BJ (cell line): ENCODE results near the gene KCNJ1. TPM values are rescaled to one million over a fixed set of nuclear protein-coding genes. Genes with fewer than 3 reads are reported as not detected.
A peak's percentile ranks its signal among the peaks of the same experiment; 100 is the strongest.

Experiments
- CTCF ChIA-PET: fragments of 350-600 bp; formaldehyde crosslinking; extraction: SDS; loops from one replicate; lab custom pipeline; 2021; ENCODE audit warnings: antibody characterized with exemption, inconsistent platforms; lab: Yijun Ruan, JAX
- POLR2A ChIA-PET: fragments of 300-600 bp; sonication (Branson Sonifier 250); formaldehyde crosslinking; extraction: SDS; loops from one replicate; lab custom pipeline; 2021; ENCODE audit warnings: antibody characterized with exemption; lab: Charles Lee
- DNase-seq: peaks from one replicate; pipeline ENCODE4 v3.0.0-alpha.2; 2011; ENCODE audit warnings: low read depth
- H3K27me3 ChIP-seq: 2 replicates; pipeline ENCODE4 v1.6.0; 2011; ENCODE audit warnings: low read length; ENCODE audit not compliant: control insufficient read depth, insufficient read depth
- H3K36me3 ChIP-seq: 2 replicates; pipeline ENCODE4 v1.5.1; 2011; ENCODE audit warnings: low read length; ENCODE audit not compliant: control insufficient read depth, insufficient read depth
- H3K4me3 ChIP-seq: 2 replicates; pipeline ENCODE4 v1.5.1; 2011; ENCODE audit warnings: low read depth, mild to moderate bottlenecking, control low read depth, low read length
- polyA plus RNA-seq: library from polyadenylated mRNA; depleted of rRNA; stranded (reverse); fragments of >200 nt; gene quantifications from 2 replicates; pipeline ENCODE4 v1.2.3, GENCODE V29; 2011
- TF ChIP-seq, protein P1 (sequence below): IDR thresholded peaks from 2 replicates; pipeline ENCODE4 v1.5.1; 2011; ENCODE audit warnings: low read depth, mild to moderate bottlenecking, control low read depth, inconsistent platforms, low read length, moderate library complexity; ENCODE audit not compliant: insufficient read depth

The KCNJ1 gene
- polyA plus RNA-seq, 1 experiment = not detected

DNA sequence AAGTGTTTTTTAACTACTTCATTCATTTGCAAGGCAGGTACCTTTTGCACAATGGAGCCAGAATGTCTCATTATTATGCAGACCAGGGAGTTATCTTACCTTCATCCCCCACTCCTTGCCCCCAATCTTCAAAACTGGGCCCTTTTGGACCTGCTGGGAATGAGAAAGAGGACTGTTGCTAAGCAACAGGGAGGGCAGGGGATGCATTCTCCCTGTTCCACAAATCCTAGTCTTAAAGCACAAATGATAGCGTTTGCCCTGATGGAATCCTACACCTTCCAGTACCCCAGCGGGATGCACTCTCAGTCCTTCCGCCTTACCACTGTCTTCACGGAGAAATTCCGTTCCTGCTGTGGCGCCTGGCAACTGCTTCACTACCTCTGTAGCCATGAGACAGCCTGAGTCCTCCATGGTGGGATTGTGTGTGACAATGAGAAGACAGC, 4.1 kb upstream of the KCNJ1 start:
- TF ChIP-seq, protein P1, sequence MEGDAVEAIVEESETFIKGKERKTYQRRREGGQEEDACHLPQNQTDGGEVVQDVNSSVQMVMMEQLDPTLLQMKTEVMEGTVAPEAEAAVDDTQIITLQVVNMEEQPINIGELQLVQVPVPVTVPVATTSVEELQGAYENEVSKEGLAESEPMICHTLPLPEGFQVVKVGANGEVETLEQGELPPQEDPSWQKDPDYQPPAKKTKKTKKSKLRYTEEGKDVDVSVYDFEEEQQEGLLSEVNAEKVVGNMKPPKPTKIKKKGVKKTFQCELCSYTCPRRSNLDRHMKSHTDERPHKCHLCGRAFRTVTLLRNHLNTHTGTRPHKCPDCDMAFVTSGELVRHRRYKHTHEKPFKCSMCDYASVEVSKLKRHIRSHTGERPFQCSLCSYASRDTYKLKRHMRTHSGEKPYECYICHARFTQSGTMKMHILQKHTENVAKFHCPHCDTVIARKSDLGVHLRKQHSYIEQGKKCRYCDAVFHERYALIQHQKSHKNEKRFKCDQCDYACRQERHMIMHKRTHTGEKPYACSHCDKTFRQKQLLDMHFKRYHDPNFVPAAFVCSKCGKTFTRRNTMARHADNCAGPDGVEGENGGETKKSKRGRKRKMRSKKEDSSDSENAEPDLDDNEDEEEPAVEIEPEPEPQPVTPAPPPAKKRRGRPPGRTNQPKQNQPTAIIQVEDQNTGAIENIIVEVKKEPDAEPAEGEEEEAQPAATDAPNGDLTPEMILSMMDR = no peak
- DNase-seq = no peak
- H3K27me3 ChIP-seq = peaks cover 6% of the 10 kb centered on the region
- ChIA-PET POLR2A (no interaction called here), CTCF (interaction anchor here (6.8 kb wide), 1 partner anchor 14 kb away, joined by 46 read pairs; no protein-coding TSS in a partner anchor)
- H3K4me3 ChIP-seq = no peak overlapping the region
- no peaks in the 10 kb centered on the region for H3K36me3 ChIP-seq

DNA sequence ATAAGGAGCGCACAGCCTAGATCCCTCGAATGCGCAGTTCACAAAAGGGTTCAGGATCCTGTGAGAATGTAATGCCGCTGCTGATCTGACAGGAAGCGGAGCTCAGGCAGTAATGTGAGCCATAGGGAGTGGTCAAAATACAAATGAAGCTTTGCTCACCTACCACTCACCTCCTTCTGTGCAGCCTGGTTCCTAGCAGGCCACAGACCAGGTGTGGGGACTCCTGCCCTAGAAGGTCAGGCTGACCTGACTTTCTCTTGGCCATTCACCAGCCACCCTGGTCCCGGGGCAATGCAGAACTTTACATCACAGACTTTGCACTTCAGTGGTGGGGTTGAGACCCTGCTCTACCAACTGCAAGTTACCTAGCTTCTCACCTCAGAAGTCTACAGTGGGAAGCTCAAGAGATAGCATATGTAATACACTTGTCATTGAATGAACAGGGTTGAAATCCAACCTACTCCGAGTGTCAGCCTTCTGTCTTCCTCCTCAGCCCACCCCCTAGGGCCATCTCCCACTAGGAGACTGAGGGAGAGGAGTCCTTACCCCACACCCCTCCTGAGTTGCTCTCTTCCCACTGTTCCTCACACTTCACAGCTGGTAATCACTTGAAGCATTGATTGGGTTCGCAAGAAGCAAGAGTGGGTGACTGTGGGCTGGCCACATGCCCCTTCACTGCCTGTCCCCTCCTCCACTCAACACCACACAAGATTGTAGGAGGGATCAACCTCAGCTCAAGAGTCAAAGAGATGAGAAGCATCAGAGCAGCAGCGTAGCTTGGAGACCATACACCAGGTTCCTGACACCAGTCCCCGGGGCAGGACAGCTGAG, 2.0 kb upstream of the KCNJ1 start:
- TF ChIP-seq, protein P1 = no peak
- Histone ChIP-seq H3K27me3 (peaks cover 3% of the 10 kb centered on the region), H3K36me3 (no peaks in the 10 kb centered on the region), H3K4me3 (no peak overlapping the region)
- ChIA-PET CTCF (interaction anchor here (0.6 to 1.2 kb wide), 3 partner anchors 15 to 1019 kb away, joined by 3 to 5 read pairs (median 3); no protein-coding TSS in a partner anchor), POLR2A (no interaction called here)
- DNase-seq = no peak

DNA sequence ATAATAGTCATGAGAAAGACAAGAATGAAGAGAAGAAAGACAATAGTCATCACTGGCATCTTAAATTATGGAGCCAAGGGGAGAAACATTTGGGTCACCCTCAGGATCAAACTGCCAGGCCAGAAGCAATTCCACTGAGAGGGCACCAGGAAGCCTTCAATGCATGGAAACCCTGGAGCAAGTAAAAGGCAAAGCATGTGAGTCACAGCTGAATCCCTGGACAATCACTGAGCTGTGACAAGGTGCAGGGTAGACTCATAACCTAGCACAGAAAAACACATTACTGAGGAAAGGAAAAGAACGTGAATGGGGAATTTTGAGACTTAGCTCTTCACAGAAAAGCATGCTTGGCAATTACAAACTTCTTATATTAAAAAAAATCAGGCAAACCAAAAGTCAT, 1.6 kb downstream of the KCNJ1 start:
- no peak for DNase-seq
- CTCF ChIA-PET = interaction anchor here (1.2 to 2.1 kb wide), 5 partner anchors 18 to 91 kb away, joined by 3 to 21 read pairs (median 5); no protein-coding TSS in a partner anchor
- TF ChIP-seq, protein P1 = no peak

DNA sequence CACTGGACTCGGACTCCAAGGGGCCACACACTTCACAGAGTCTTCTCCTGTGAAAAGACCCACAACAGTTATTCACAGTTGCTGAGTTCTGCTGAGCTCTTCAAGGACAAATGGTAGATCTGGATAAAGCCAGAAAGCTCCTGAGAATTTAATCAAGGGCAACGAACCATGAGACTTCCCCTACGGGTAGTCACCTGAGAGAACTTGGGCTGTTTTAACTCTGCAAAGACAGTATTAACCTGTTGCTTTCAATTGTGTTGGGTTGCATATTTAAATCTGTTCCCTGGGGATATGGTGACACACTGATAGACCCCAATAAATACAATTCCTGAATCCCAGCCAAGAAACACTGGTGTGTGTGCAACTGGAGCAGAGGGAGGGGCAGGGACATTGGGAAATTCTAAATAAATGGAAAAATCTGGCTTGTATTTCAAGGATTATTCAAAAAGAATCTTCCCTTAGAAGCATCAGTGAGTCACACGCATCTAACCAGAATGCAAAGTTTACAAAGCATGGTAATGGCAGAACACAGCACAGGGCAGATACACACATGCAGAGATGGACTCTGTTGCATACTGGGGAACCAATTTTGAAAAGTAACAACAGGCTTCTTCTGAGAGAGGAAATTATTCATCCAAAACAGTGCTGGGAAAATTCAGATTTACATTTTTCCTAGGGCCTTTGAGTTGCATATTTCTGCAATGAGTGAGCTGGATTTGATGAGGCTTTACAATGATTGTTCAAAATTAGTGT, 4.0 kb downstream of the KCNJ1 start:
- TF ChIP-seq, protein P1 = no peak
- Histone ChIP-seq H3K36me3 (no peaks in the 10 kb centered on the region), H3K4me3 (no peak overlapping the region), H3K27me3 (no peaks in the 10 kb centered on the region)
- ChIA-PET POLR2A (no interaction called here), CTCF (interaction anchor here (0.9 to 1.2 kb wide), 2 partner anchors 93 to 704 kb away, joined by 3 read pairs; no protein-coding TSS in a partner anchor)
- peak; percentile 72 for DNase-seq

More for the DNA sequence above, 1.6 kb downstream of the KCNJ1 start:
- POLR2A ChIA-PET = interaction anchor here (0.6 kb wide), 1 partner anchor 96 kb away, joined by 3 read pairs; no protein-coding TSS in a partner anchor
- Histone ChIP-seq H3K36me3 (no peaks in the 10 kb centered on the region), H3K27me3 (no peaks in the 10 kb centered on the region; the same call in 1 of the 2 replicates), H3K4me3 (no peak overlapping the region)
